ENCODE measurements around the gene ZKSCAN5.
"Not testable (repeated sequence)": the region's sequence is repeated elsewhere in the genome, so short reads cannot be mapped to it uniquely, and the experiment has no call there.

Gene ZKSCAN5

DNA sequence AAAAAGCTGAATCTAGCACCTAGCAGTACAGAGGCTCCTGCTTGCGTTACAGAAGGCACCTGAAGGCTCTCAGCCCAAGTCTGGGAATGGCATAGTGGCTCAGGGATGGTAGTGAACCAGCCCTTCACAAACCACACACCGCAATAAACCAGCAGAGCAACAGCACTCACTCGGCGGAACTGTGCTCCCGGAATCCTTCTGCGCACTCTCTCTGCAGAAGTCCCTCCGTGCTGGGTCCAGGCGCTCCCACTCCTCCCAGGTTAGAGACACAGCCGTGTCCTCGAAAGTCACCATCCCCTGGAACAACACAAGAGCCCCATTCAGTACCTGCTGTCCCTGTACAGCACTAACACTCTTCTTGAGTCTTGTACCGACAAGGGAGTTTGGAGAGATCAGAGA is 5.9 kb upstream of the ZKSCAN5 start:
- no peak for DNase-seq

DNA sequence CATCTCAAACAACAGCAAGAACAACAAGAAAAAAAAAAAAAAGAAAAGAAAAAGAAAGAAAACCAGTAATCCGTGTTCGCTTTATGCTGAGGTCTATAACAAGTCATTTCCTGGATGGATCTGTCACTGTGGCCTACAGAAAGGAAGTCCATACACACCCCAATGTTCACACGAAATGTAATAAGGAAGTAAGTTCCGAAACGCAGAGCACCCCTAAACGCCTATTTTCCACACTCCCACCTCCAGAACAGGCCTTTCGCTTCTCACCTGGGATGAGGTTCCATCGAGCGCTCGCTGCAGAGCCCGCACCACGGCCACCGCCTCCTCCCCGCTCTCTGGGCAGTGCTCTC is 5.1 kb upstream of the ZKSCAN5 start:
- DNase-seq, result peak; percentile 26

DNA sequence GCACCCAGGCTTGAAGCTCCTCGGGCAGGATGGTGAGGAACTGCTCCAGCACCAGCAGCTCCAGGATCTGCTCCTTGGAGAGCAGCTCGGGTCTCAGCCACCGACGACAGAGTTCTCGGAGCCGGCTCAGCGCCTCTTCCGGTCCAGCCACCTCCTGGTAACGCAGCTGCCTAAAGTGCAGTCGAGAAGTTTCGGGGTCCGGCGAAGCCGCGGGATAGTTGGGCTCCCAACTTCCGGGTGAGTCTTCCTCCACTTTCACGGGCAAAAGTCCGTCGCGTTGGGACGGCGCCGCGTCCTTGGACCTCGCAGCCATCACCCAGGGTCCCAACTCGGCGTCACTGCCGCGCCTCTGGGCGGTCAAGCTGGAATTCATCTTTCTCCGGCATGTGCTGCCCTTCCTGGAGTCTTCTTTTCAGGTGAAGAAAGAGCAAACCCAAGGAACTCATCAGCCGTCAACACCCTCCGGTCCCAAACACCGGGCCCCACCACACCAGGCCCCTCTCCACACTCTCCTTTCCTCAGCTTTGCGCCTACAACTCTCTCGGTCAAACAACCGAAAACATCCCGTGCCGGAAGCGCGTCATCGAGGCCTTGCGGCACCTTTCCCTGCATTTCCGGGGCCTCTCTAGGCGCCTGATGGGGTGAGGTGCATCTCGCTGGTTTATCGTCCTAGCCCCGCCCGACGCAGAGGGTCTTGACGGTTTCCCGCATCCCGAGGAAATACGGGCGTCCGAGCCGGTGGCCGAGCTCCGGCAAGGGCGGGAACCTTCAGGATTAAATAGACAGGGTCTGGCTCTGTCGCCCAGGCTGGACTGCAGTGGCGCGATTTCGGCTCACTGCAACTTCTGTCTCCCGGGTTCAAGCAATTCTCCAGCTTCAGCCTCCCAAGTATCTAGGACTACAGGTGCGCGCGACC is 4.5 kb upstream of the ZKSCAN5 start, which contains the start of gene ZNF394:
TSS of gene ZNF394 (minus strand) at position 561 of the 916 bp plus-strand sequence. CDS start at position 373, 188 bp downstream.
- peak; percentile 96 for DNase-seq

DNA sequence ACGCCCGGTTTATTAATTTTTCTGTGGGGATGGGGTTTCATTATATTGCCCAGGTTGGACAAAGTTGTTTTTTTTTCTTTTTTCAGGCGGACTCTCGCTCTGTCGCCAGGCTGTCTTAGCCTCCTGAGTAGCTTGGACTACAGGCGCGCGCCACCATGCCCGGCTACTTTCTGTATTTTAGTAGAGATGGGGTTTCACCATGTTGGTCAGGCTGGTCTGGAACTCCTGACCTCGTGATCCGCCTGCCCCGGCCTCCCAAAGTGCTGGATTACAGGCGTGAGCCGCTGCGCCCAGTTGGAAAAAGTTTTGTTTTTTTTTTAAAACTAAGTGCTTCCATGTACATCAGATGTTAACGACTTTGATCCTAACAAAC is 3.8 kb upstream of the ZKSCAN5 start:
- DNase-seq, result no peak

DNA sequence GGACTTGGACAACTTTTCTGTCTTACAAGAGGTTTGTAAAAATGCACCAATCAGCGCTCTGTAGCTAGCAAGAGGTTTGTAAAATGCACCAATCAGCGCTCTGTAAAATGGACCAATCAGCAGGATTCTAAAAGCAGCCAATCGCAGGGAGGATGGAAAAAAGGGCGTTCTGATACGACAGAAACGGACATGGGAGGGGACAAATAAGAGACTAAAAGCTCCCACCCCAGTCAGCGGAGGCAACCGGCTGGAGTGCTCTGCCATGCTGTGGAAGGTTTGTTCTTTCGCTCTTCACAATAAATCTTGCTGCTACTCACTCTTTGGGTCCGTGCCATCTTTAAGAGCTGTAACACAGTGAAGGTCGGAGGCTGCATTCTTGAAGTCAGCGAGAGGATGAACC is 3.2 kb upstream of the ZKSCAN5 start:
- peak; percentile 55 for DNase-seq

DNA sequence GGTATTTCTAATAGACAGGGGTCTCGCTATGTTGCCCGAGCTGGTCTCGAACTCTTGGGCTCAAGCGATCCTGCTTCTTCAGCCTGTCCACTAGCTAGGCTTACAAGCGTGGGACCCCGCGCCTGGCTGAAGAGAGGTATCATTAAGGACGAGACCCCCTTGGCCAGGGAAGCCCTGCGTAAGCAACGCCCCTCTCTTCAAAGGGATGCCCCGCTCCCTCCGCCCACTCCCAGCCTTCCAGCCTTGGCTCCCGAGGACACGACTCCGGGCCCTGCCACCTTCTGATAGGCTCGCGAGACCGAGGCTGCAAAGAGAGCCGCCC is 220 bp upstream of the ZKSCAN5 start:
- no peak for DNase-seq

DNA sequence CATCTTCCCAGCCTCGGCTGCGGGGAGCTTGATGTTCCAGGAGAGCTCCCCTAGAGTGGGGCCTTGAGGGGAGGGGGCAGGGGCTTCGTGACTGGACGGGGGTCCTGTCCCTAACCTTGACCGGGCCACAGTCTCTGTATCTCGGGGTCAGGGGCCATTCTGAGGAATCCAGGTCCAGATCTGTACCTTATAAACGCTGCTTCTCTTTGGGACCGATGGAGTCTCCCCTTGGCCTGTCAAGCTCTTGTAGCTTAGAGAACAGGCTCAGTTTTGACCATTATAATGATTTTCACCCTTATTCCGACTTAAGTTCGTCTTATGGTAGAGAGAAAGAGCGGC is 831 bp downstream of the ZKSCAN5 start:
- DNase-seq, result no peak

DNA sequence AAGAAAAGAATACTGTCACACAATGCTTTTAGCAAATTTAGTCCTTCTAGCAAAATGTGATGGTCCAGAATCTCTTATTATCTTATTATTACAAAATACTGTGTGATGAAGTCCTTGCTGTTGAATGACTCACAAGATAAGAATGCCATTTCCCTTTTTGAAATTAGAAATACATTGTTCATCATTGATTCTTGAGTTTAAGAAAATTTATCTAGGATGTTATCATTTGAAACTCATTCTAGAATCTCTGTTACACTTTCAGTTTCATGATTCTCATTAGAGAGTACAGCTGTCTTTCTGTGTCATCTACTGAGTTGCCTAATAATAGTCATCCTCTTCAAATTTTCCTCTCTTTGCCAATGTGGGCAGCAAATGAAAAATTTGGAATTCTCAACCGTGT is 9.6 kb downstream of the ZKSCAN5 start:
- no peak for DNase-seq

DNA sequence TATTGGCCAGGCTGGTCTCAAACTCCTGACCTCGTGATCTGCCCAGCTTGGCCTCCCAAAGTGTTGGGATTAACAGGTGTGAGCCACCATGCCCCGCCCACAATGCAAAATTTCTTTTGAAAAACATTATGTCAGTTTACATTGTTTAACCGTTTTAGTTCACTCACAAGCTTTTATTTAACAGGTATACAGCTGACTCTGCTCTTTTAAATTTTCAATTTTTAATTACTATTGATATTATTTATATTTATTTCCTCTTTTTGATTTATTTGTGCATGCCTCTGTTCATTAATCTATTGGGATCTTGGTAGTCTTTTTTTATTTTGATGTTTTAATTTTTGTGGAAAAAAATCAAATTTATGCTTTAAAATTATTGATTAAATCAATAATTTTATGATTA is 16.9 kb downstream of the ZKSCAN5 start:
- DNase-seq, result no peak

DNA sequence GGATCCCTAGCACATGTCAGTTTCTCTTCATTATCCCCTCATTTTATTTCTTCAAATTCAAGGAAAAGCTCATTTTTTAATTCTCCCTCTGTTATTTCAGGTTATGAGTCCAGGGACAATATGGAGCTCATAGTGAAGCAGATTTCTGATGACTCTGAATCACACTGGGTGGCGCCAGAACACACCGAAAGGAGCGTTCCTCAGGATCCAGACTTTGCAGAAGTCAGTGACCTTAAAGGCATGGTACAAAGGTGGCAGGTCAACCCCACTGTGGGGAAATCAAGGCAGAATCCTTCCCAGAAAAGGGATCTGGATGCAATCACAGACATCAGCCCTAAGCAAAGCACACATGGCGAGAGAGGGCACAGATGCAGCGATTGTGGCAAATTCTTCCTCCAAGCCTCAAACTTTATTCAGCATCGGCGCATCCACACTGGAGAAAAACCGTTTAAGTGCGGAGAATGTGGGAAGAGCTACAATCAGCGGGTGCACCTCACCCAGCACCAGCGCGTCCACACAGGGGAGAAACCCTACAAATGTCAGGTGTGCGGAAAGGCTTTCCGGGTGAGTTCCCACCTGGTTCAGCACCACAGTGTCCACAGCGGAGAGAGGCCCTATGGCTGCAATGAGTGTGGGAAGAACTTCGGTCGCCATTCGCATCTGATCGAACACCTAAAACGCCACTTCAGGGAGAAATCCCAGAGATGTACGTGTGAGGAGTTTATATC is 21.4 kb downstream of the ZKSCAN5 start:
- peak; percentile 46 for DNase-seq

DNA sequence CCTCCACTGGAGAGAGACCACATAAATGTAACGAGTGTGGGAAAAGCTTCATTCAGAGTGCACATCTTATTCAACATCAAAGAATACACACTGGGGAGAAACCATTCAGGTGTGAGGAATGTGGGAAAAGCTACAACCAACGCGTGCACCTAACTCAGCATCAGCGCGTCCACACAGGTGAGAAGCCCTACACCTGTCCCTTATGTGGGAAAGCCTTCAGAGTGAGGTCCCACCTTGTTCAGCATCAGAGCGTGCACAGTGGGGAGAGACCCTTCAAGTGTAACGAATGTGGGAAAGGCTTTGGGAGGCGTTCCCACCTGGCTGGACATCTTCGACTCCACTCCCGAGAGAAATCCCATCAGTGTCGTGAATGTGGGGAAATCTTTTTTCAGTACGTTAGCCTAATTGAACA is 26.9 kb downstream of the ZKSCAN5 start:
- no peak for DNase-seq

DNA sequence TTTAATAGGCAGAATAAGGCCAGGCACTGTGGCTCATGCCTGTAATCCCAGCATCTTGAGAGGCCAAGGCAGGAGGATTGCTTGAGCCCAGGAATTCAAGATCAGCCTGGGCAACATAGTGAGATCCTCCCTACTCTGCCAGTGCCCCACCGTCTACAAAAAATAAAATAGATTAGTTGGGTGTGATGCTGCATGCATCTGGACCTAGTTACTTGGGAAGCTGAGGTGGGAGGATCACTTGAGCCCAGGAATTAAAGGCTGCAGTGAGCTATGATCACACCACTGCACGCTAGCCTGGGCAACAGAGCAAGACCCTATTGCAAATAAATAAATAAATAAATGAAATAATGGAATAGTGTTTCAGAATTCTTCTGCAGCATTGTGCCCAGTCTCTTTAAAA is 31.2 kb downstream of the ZKSCAN5 start:
- no peak for DNase-seq

DNA sequence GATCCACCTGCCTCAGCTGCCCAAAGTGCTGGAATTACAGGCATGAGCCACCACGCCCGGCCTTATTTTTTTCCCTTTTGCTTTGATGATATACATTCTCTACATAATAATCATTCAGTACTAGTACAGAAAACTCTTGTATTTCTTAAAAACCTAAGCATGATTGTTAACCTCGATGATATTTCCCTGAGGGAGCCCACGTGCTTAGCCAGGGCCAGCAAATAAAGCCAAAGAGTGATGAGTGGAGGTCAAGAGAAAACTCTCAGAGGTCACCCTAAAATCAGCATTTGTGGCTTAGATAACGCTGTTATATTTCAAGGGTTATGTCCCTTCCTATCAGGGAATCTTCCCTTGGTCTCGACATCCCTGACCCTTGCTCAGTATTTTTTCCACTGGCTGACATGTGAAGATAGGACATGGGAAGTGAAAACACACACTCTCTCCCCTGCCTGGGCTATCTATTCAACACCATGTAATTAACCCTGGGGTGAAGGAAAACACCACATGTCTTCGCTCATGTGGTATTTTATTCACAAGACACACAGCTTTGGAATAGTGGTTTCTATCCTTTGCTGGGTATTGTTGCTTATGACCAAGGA is 34.9 kb downstream of the ZKSCAN5 start:
- no peak for DNase-seq

DNA sequence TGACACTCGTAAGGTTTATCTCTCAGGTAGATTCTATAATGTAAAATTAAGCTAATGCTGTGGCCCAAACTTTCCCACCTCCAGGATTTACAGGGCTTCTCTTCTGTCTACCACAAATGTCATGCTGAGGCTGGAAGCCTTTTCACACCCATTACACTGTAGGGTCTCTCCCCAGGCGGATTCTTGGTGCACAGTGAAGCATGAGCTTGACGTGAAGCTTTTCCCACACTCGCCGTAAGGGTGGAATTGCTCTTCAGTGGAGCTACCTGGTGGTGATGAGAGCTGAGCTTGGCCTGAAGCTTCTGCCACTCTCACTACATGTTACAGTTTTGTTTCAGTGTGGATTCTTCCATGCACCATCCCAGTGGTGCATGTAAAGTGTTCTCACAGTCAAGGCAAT is 36.1 kb downstream of the ZKSCAN5 start:
- DNase-seq, result no peak

DNA sequence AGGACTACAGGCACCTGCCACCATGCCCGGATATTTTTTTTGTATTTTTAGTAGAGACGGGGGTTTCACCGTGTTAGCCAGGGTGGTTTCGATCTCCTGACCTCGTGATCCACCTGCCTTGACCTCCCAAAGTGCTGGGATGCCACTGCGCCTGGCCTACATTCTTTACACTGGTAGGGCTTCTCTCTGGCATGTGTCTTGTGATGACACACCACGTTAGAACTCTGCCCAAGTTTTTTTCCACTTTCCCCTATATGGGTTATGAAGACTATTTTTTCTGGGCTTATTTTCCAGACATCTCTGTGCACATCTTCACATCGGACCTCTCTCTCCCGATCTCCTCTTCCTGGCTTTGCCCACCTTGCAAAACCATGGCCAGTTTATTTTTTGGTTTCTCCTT is 36.8 kb downstream of the ZKSCAN5 start:
- DNase-seq, result no peak

DNA sequence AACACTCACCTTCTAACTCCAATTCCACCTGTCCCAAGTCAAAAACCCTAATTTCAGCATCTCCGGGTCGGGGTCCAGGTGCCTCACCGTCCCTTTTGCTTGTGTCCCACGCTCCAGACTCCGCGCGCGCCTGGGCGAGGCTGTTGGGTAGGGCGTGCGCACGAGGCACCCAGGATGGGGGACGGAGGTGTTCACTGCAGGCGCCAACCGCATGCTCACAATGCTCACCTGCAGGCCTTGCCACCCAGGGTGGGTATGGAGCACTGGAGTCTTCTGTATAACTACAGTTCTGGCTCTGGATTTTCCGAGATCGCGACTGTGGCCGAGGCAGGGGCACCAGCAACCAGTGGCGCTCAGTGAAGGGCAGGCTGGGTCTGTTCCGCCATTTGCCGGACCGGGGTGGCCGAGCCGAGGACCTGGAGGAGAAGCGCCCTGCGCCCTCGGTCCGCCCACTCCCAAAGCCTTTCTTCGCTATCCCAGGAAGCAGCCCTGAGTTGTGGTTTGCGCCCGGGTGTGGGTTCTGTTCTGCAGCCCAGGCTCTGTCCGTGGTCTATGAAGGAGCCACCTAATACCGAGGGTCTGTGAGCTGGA is 38.7 kb downstream of the ZKSCAN5 start:
- no peak for DNase-seq

DNA sequence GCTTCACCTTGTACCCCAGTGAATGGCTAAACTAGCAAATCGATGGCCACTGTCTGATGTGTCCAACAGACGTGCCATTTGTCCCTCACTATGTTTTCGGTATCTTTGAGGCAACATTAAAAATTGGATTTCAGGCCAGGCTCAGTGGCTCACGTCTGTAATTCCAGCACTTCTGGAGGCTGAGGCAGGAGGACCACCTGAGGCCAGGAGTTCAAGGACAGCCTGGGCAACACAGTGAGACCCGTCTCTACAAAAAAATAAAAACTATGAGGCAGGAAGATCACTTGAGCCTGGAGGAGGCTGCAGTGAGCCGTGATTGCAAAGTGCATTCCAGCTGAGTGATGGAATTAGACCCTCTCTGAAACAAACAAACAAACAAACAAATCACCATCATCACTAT is 39.5 kb downstream of the ZKSCAN5 start:
- DNase-seq, result no peak

DNA sequence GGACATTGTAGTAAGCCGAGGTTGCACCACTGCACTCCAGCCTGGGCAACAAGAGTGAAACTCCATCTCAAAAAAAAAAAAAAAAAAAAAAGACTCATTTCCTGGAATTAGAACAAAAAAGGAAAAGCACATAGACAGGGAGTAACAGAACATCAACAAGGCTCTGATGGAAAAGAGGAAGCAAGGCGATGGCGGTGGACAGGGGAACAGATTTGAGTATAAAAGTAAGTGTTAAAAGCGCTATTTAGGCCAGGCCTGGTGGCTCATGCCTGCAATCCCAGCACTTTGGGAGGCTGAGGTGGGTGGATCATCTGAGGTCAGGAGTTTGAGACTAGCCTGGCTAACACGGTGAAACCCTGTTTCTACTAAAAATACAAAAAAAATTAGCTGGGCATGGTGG is 40.8 kb downstream of the ZKSCAN5 start:
- not testable (repeated sequence) for DNase-seq

DNA sequence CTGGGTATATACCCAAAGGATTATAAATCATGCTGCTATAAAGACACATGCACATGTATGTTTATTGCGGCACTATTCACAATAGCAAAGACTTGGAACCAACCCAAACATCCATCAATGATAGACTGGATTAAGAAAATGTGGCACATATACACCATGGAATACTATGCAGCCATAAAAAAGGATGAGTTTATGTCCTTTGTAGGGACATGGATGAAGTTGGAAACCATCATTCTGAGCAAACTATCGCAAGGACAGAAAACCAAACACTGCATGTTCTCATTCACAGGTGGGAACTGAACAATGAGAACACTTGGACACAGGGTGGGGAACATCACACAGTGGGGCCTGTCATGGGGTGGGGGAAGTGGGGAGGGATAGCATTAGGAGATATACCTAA is 45.1 kb downstream of the ZKSCAN5 start:
- DNase-seq, result not testable (repeated sequence)

DNA sequence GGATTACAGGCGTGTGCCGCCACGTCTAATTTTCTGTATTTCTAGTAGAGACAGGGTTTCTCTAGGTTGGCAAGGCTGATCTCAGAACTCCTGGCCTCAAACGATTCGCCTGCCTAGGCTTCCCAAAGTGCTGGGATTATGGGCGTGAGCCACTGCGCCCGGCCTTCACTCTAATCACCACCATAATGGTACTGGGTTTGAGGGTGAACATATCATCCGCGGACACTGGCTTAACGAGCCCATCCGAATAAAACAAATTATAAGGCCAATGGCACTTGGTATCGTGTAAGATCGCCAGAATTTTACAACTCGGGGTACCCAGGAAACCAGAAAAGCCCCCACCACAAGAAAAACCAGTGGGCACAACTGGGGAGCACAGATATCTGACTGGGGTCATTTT is 46.9 kb downstream of the ZKSCAN5 start:
- DNase-seq, result no peak

DNA sequence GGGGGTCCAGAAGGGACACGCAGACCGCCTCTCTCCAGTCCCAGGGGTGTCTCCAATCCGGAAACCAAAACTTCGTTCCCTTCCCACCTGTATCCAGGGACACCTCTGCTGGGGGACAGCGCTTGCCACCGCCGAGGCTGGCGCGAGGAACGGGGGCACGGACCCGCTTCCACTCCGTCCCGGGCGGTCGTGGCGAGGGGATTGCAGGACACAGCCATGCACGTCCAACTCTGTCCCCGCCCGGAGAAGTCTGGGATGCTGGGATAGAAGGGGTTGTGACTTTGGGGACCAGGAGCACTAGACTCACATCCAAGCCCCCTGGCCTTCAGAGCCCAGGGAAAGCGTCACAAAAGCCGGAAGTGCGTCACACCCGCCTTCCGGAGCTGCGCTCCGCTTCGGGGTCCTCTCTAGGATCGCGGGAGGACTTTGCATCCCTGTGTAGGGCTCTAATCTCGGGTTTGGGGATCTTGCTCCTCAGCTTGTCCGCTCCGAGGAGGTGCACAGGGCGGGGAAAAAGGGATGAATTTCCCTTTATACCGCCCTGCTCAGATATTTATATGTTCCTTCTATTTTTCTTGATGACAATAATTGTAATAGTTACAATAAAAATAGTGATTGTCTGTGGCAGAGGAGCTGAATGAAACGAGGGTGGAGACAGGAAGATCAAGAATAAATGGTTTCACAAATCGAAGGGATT is 47.5 kb downstream of the ZKSCAN5 start, which contains the start of gene FAM200A:
TSS of gene FAM200A (minus strand) at position 348 of the 697 bp plus-strand sequence. CDS start 3,707 bp downstream, outside the sequence.
- DNase-seq, result peak; percentile 93

DNA sequence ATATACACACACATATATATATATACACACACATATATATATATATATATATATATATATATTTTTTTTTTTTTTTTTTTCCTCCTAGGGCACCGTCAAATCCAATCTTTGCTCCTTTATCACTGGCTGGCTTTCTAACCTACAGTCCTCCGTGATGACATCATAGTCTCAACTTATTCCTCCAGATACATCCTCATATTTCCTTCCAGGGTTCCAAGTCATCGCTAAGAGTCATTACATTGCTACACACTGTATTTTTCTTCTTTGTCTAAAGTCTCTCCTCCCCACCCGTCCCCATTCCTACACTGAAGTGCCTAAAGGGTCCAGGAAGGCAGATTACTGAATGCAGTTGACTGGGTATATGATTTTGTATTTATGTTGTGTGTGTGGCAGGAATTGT is 48.6 kb downstream of the ZKSCAN5 start:
- DNase-seq, result no peak

DNA sequence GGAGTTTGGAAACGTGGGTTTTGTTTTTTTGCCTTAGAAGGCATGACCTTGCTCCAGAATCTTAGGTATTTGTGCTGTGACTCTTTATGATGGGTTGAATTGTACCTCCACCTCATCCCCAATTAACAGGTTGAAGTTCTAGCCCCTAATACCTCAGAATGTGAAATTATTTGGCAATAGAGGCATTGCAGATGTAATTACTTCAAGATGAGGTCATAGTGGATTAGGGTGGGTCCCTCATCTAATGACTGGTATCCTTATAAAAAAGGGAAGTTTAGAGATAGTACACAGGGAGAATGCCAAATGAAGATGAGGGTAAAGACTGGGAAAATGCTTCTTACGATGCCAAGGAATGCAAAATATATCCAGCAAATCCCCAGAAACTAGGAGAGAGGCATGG is 50.5 kb downstream of the ZKSCAN5 start:
- DNase-seq, result no peak
